Subcutaneous abdominal adipose tissue (tissue), 5 donors: ENCODE data around the gene EVI5.
"Not testable (repeated sequence)": the region's sequence is repeated elsewhere in the genome, so short reads cannot be mapped to it uniquely, and the experiment has no call there.

Experiments
- H3K27ac ChIP-seq: one replicate; pipeline ENCODE4 v1.7.0; 2013; ENCODE audit warnings: low read depth, mild to moderate bottlenecking, inconsistent platforms, low read length, moderate library complexity
- H3K27me3 ChIP-seq, 5 donors: one replicate each; pipeline ENCODE4 v1.7.0; 2013; ENCODE audit warnings: low read length in 5 of 5, inconsistent platforms in 1 of 5; ENCODE audit not compliant: control insufficient read depth in 5 of 5, insufficient read depth in 4 of 5
- H3K36me3 ChIP-seq, 5 donors: one replicate each; pipeline ENCODE4 v1.7.0; 2013; ENCODE audit warnings: low read length in 5 of 5; ENCODE audit not compliant: control insufficient read depth in 5 of 5, insufficient read depth in 5 of 5
- H3K4me1 ChIP-seq, 5 donors: one replicate each; pipeline ENCODE4 v1.7.0; 2013; ENCODE audit warnings: low read length in 5 of 5, mild to moderate bottlenecking in 3 of 5, moderate library complexity in 1 of 5; ENCODE audit not compliant: control insufficient read depth in 5 of 5, insufficient read depth in 5 of 5
- H3K4me3 ChIP-seq, 5 donors: one replicate each; pipeline ENCODE4 v1.7.0; 2013; ENCODE audit warnings: low read length in 5 of 5, low read depth in 1 of 5
- H3K9ac ChIP-seq, 5 donors: one replicate each; pipeline ENCODE4 v1.7.0; 2013; ENCODE audit warnings: low read length in 5 of 5, mild to moderate bottlenecking in 4 of 5, moderate library complexity in 3 of 5
- H3K9me3 ChIP-seq, 5 donors: one replicate each; pipeline ENCODE4 v1.7.0; 2013; ENCODE audit warnings: low read length in 5 of 5; ENCODE audit not compliant: control insufficient read depth in 5 of 5
- donor health status: healthy.
- donor health status: healthy.
- donor health status: healthy.
- donor health status: healthy.
- donor health status: healthy.

EVI5 gene

DNA sequence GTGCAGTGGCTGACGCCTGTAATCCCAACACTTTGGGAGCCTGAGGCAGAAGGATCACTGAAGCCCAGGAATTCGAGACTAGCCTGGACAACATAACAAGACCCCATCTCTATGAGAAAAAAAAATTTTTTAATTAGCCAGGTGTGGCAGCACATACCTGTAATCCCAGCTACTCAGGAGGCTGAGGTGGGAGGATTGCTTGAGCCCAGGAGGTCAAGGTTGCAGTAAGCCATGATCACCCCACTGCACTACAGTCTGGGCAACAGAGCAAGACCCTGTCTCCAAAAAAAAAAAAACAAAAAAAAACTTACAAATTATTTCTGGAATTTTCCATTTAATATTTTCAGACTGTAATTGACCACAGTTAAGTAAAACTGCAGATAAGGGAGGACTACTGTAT, 11.2 kb downstream of the EVI5 start:
- not testable (repeated sequence) for H3K36me3 ChIP-seq, H3K4me1 ChIP-seq, H3K9ac ChIP-seq, H3K4me3 ChIP-seq, H3K9me3 ChIP-seq, H3K27me3 ChIP-seq, H3K27ac ChIP-seq

DNA sequence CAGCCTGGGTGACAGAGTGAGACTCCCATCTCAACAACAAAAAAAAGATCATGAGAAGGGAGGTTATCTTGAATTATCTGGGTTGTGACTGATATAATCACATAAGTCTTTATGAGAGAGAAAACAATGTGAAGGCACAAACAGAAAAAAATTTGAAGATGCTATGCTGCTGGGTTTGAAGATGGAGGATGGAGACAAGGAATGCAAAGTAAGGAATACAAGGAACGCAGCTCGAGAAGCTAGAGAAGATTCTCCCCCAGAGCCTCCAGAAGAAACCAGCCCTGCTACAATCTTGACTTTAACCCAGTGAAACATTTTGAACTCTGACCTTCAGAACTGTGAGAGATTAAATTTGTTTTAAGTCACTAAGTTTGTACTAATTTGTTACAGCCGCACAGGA, 15.1 kb downstream of the EVI5 start:
- Histone ChIP-seq H3K27me3 (no peaks in the 10 kb centered on the region), H3K4me1 (peaks cover 0 to 6% (median 0%) of the 10 kb centered on the region in 5 donors), H3K4me3 (no peak overlapping the region), H3K9ac (no peak overlapping the region), H3K27ac (no peak overlapping the region), H3K36me3 (no peaks in the 10 kb centered on the region), H3K9me3 (peaks cover 0 to 4% (median 0%) of the 10 kb centered on the region in 5 donors)

DNA sequence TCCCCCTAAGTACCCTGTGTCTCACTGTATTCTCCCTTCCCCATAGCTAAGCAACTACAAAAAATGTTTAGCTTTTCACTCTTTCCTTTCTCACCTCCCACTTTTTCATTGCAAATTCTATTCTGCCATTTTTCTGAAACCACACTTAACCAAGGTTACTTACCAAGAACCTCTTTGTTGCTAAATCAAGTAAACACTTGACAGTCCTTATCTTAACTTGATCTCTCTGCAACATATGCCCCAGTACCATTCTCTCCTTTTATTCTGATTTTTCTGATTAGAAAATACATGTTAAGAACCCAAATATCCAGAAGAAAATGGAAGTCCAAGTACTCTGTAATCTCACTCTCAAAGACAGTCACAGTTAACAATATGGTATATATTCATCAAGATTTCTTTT, 16.0 kb downstream of the EVI5 start:
- Histone ChIP-seq H3K9ac (no peak overlapping the region), H3K4me1 (peaks cover 0 to 6% (median 0%) of the 10 kb centered on the region in 5 donors), H3K4me3 (no peak overlapping the region), H3K27me3 (no peaks in the 10 kb centered on the region), H3K36me3 (no peaks in the 10 kb centered on the region), H3K9me3 (peaks cover 0 to 4% (median 0%) of the 10 kb centered on the region in 5 donors), H3K27ac (no peak overlapping the region)

GRCh38 chr1:92768296-92768695, 16.6 kb downstream of the EVI5 start:
- Histone ChIP-seq H3K27ac (no peak overlapping the region), H3K9me3 (peaks cover 0 to 4% (median 0%) of the 10 kb centered on the region in 5 donors), H3K4me3 (no peak overlapping the region), H3K4me1 (peaks cover 0 to 6% (median 0%) of the 10 kb centered on the region in 5 donors), H3K36me3 (no peaks in the 10 kb centered on the region), H3K27me3 (no peaks in the 10 kb centered on the region), H3K9ac (no peak overlapping the region)

DNA sequence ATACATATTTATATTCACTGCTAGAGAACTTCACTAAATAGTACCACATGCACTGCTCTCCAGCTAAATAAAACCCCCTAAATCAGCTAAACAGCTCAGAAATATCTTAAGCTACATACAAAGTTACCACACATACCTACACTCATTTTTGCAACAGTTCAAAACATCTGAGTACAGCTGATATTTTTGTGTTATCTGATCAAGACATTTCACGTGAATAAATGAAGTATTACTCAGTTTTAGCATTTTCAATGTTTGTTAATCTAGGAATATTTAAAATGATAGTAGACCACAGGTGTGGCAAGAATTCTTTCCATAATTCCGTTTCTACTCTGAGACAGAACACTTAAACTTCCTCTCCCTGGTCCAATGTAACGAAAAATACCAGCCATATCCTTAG, 20.8 kb downstream of the EVI5 start:
- Histone ChIP-seq H3K27ac (no peak overlapping the region), H3K36me3 (no peaks in the 10 kb centered on the region), H3K9me3 (peaks cover 0 to 4% (median 0%) of the 10 kb centered on the region in 5 donors), H3K27me3 (no peaks in the 10 kb centered on the region), H3K9ac (no peak overlapping the region), H3K4me3 (no peak overlapping the region), H3K4me1 (peaks cover 0 to 6% (median 0%) of the 10 kb centered on the region in 5 donors)

DNA sequence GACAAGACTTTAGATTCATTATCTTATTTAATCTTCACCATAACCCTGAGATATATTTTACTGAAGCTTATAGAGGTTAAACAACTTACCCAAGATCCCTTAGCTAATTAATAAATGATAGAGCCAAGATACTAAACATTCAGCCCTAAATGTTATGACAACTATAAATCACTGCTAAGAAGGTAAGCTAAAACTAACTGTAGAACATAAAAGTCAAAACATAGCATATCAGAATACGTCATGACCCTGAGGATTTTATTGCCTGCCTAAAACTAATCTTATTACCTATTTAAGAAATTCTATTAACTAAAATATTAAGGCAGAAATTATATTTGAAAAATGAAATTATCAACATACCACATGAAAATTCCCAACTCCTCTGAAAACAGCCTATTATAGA, 22.6 kb downstream of the EVI5 start:
- H3K9ac ChIP-seq, result no peak overlapping the region
- H3K27ac ChIP-seq, result no peak overlapping the region
- no peak overlapping the region for H3K4me3 ChIP-seq
- H3K27me3 ChIP-seq, result no peaks in the 10 kb centered on the region
- H3K9me3 ChIP-seq, result no peaks in the 10 kb centered on the region
- no peaks in the 10 kb centered on the region for H3K36me3 ChIP-seq
- H3K4me1 ChIP-seq, result peaks cover 0 to 6% (median 0%) of the 10 kb centered on the region in 5 donors

- Histone ChIP-seq H3K27me3 (no peaks in the 10 kb centered on the region), H3K9me3 (peaks cover 0 to 2% (median 0%) of the 10 kb centered on the region in 5 donors), H3K4me3 (no peak overlapping the region), H3K36me3 (peaks cover 0 to 5% (median 0%) of the 10 kb centered on the region in 5 donors), H3K27ac (no peak overlapping the region), H3K4me1 (peaks cover 0 to 3% (median 0%) of the 10 kb centered on the region in 5 donors), H3K9ac (no peak overlapping the region)
These were observed 25.5 kb downstream of the EVI5 start for GRCh38 chr1:92759361-92759760.

GRCh38 chr1:92756537-92756936, 28.4 kb downstream of the EVI5 start:
- Histone ChIP-seq H3K9ac (no peak overlapping the region), H3K4me1 (peaks cover 0 to 3% (median 0%) of the 10 kb centered on the region in 5 donors), H3K9me3 (peaks cover 0 to 3% (median 0%) of the 10 kb centered on the region in 5 donors), H3K4me3 (no peak overlapping the region), H3K27me3 (no peaks in the 10 kb centered on the region), H3K36me3 (peaks cover 0 to 5% (median 0%) of the 10 kb centered on the region in 5 donors), H3K27ac (no peak overlapping the region)

GRCh38 chr1:92755541-92756461, 29.1 kb downstream of the EVI5 start:
- H3K36me3 ChIP-seq, result peaks cover 0 to 5% (median 0%) of the 10 kb centered on the region in 5 donors
- peaks cover 0 to 3% (median 0%) of the 10 kb centered on the region in 5 donors for H3K4me1 ChIP-seq
- H3K4me3 ChIP-seq, result no peak overlapping the region
- no peak overlapping the region for H3K9ac ChIP-seq
- H3K27me3 ChIP-seq, result no peaks in the 10 kb centered on the region
- H3K27ac ChIP-seq, result no peak overlapping the region
- peaks cover 0 to 3% (median 0%) of the 10 kb centered on the region in 5 donors for H3K9me3 ChIP-seq

- no peak overlapping the region for H3K9ac ChIP-seq
These were observed 30.2 kb downstream of the EVI5 start for GRCh38 chr1:92754719-92755050.

More at GRCh38 chr1:92754719-92755050, 30.2 kb downstream of the EVI5 start:
- peaks cover 0 to 3% (median 0%) of the 10 kb centered on the region in 5 donors for H3K4me1 ChIP-seq
- H3K36me3 ChIP-seq, result peaks cover 0 to 5% (median 0%) of the 10 kb centered on the region in 5 donors
- no peak overlapping the region for H3K27ac ChIP-seq
- H3K4me3 ChIP-seq, result no peak overlapping the region
- peaks cover 0 to 3% (median 0%) of the 10 kb centered on the region in 5 donors for H3K9me3 ChIP-seq
- H3K27me3 ChIP-seq, result no peaks in the 10 kb centered on the region
